ENCODE results near the gene WDFY3.

WDFY3 gene

GRCh38 chr4:84915396-84915780 is 51.1 kb downstream of the WDFY3 start:
- TF ChIP-seq YY1 (IDR thresholded peaks at IDR 0.05; ENCODE audit: low read depth), result no peak
- no peak for TF ChIP-seq TCF12 (IDR thresholded peaks at IDR 0.05; ENCODE audit: low read depth)
- no peak for TF ChIP-seq RAD21 (IDR thresholded peaks at IDR 0.05; ENCODE audit: low read depth)
- no peak for TF ChIP-seq TAF1 (IDR thresholded peaks at IDR 0.05; ENCODE audit: low read depth)

DNA sequence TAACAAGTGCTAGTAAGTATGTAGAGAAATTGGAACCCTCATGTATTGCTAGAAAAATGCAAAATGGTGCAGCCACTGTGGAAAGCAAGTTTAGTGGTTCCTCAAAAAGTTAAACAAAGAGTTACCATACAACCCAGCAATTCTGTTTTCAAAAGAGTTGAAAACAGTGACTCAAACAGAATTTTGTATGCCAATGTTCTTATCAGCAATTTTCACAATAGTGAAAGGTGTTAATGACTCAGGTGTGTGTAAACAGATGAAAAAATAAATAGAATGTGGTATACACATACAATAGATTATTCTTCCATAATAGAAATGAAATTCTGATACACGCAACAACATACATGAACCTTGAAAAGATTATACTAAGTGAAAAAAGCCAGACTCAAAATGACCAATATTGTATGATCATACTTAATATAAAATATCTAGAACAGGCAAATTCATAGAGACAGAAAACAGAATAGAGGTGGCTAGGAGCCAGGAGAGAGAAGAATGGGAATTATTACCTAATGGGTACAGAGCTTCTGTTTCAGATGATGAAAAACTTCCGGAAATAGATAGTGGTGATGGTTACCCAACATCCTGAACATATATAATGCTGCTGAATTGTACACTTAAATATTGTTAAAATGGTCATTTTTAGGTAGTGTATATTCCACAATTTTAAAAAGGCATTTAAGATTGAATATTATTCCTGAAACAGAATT is 51.6 kb downstream of the WDFY3 start:
- TF ChIP-seq ZBTB7A (IDR thresholded peaks at IDR 0.05; ENCODE audit: low read depth), result no peak
- TF ChIP-seq TAF1 (IDR thresholded peaks at IDR 0.05; ENCODE audit: low read depth), result no peak
- TF ChIP-seq MAX (IDR thresholded peaks at IDR 0.05), result no peak
- TF ChIP-seq CREB1 (IDR thresholded peaks at IDR 0.05; ENCODE audit: low read depth), result no peak
- TF ChIP-seq YY1 (IDR thresholded peaks at IDR 0.05; ENCODE audit: low read depth), result no peak
- no peak for TF ChIP-seq EGR1 (IDR thresholded peaks at IDR 0.05)
- TF ChIP-seq CEBPB (IDR thresholded peaks at IDR 0.05), result no peak
- TF ChIP-seq EP300 (IDR thresholded peaks at IDR 0.05; ENCODE audit: borderline replicate concordance), result no peak
- TF ChIP-seq REST (IDR thresholded peaks at IDR 0.05; ENCODE audit: low read depth), result no peak
- no peak for TF ChIP-seq TCF12 (IDR thresholded peaks at IDR 0.05; ENCODE audit: low read depth)
- TF ChIP-seq TEAD4 (IDR thresholded peaks at IDR 0.05), result no peak
- no peak for TF ChIP-seq RAD21 (IDR thresholded peaks at IDR 0.05; ENCODE audit: low read depth)
- TF ChIP-seq, protein P1, sequence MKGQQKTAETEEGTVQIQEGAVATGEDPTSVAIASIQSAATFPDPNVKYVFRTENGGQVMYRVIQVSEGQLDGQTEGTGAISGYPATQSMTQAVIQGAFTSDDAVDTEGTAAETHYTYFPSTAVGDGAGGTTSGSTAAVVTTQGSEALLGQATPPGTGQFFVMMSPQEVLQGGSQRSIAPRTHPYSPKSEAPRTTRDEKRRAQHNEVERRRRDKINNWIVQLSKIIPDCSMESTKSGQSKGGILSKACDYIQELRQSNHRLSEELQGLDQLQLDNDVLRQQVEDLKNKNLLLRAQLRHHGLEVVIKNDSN (IDR thresholded peaks at IDR 0.05), result no peak
- no peak for TF ChIP-seq FOXM1 (IDR thresholded peaks at IDR 0.05; ENCODE audit: borderline replicate concordance, low read depth)
- TF ChIP-seq NFIC (IDR thresholded peaks at IDR 0.05), result no peak

- TF ChIP-seq TCF12 (IDR thresholded peaks at IDR 0.05; ENCODE audit: low read depth) (no peak), CREB1 (IDR thresholded peaks at IDR 0.05; ENCODE audit: low read depth) (no peak), EP300 (IDR thresholded peaks at IDR 0.05; ENCODE audit: borderline replicate concordance) (no peak)
These were observed 53.3 kb downstream of the WDFY3 start for GRCh38 chr4:84913176-84913575.

DNA sequence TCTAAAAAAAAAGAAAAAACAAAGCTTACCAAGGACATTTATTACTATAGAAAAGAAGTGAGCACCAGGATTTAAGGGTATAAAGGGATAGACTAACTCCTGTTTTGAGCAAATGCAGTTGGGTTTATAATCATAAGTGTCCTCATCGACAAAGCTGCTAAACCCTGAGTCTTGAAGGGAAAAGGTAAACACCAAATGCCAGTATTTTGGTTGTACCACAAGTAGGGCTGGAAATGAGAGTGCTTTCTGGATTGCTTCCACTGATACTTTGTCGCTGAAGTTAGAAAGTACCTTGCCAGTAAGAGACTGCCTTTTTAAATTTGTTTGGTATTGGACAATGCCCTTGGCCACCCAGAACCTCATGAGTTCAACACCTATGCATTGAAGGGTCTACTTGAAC is 53.7 kb downstream of the WDFY3 start:
- TF ChIP-seq TCF12 (IDR thresholded peaks at IDR 0.05; ENCODE audit: low read depth), result no peak
- TF ChIP-seq CEBPB (IDR thresholded peaks at IDR 0.05), result no peak
- TF ChIP-seq YY1 (IDR thresholded peaks at IDR 0.05; ENCODE audit: low read depth), result no peak
- TF ChIP-seq TEAD4 (IDR thresholded peaks at IDR 0.05), result no peak
- TF ChIP-seq EGR1 (IDR thresholded peaks at IDR 0.05), result no peak
- TF ChIP-seq MAX (IDR thresholded peaks at IDR 0.05), result no peak
- no peak for TF ChIP-seq NFIC (IDR thresholded peaks at IDR 0.05)
- no peak for TF ChIP-seq REST (IDR thresholded peaks at IDR 0.05; ENCODE audit: low read depth)
- no peak for TF ChIP-seq CREB1 (IDR thresholded peaks at IDR 0.05; ENCODE audit: low read depth)
- TF ChIP-seq RAD21 (IDR thresholded peaks at IDR 0.05; ENCODE audit: low read depth), result no peak
- TF ChIP-seq FOXM1 (IDR thresholded peaks at IDR 0.05; ENCODE audit: borderline replicate concordance, low read depth), result no peak
- TF ChIP-seq, protein P1 (IDR thresholded peaks at IDR 0.05), result no peak
- no peak for TF ChIP-seq EP300 (IDR thresholded peaks at IDR 0.05; ENCODE audit: borderline replicate concordance)
- no peak for TF ChIP-seq ZBTB7A (IDR thresholded peaks at IDR 0.05; ENCODE audit: low read depth)

- TF ChIP-seq TEAD4 (IDR thresholded peaks at IDR 0.05), result no peak
- TF ChIP-seq CREB1 (IDR thresholded peaks at IDR 0.05; ENCODE audit: low read depth), result no peak
- TF ChIP-seq EGR1 (IDR thresholded peaks at IDR 0.05), result no peak
- no peak for TF ChIP-seq EP300 (IDR thresholded peaks at IDR 0.05; ENCODE audit: borderline replicate concordance)
- no peak for TF ChIP-seq ZBTB7A (IDR thresholded peaks at IDR 0.05; ENCODE audit: low read depth)
- no peak for TF ChIP-seq REST (IDR thresholded peaks at IDR 0.05; ENCODE audit: low read depth)
- no peak for TF ChIP-seq TCF12 (IDR thresholded peaks at IDR 0.05; ENCODE audit: low read depth)
- TF ChIP-seq NFIC (IDR thresholded peaks at IDR 0.05), result no peak
- TF ChIP-seq, protein P1 (IDR thresholded peaks at IDR 0.05), result no peak
- no peak for TF ChIP-seq TAF1 (IDR thresholded peaks at IDR 0.05; ENCODE audit: low read depth)
- TF ChIP-seq YY1 (IDR thresholded peaks at IDR 0.05; ENCODE audit: low read depth), result no peak
- no peak for TF ChIP-seq FOXM1 (IDR thresholded peaks at IDR 0.05; ENCODE audit: borderline replicate concordance, low read depth)
- TF ChIP-seq CEBPB (IDR thresholded peaks at IDR 0.05), result no peak
These were observed 57.6 kb downstream of the WDFY3 start for GRCh38 chr4:84908876-84909275.
